DND-41 (cell line): ENCODE data around the gene FHOD3.

ENCODE experiments used
- ATAC-seq: fragments of 200-7000 bp; cut with Tn5 transposase; 3 replicates; pipeline ENCODE4 v1.9.1; 2021; ENCODE audit warnings: low read depth; ENCODE audit not compliant: insufficient read depth
- DNase-seq: peaks from one replicate; pipeline ENCODE4 v3.0.0-alpha.2; 2020
- H2AFZ ChIP-seq: 2 replicates; pipeline ENCODE4 v1.6.0; 2012; ENCODE audit warnings: low read depth, low read length
- H3K27ac ChIP-seq: 2 replicates; pipeline ENCODE4 v1.5.1; 2012; ENCODE audit warnings: low read length, inconsistent platforms
- H3K27me3 ChIP-seq: fragments of 200-600 bp; sonication (generic); 2 replicates; pipeline ENCODE4 v1.6.0; 2012; ENCODE audit warnings: low read length, mild to moderate bottlenecking, inconsistent platforms; ENCODE audit not compliant: insufficient read depth, poor library complexity
- H3K36me3 ChIP-seq: 2 replicates; pipeline ENCODE4 v1.5.1; 2012; ENCODE audit warnings: low read length, inconsistent platforms; ENCODE audit not compliant: insufficient read depth
- H3K4me1 ChIP-seq: 2 replicates; pipeline ENCODE4 v1.5.1; 2012; ENCODE audit warnings: mild to moderate bottlenecking, low read length; ENCODE audit not compliant: insufficient read depth
- H3K4me2 ChIP-seq: 2 replicates; pipeline ENCODE4 v1.6.0; 2012; ENCODE audit warnings: mild to moderate bottlenecking, moderate library complexity, low read length, inconsistent platforms; ENCODE audit not compliant: insufficient read depth
- H3K4me3 ChIP-seq, 2 experiments: fragments of 200-600 bp in 1 of 2; shearing (Covaris generic) in 1 of 2; 2 replicates each; pipeline ENCODE4 v1.5.1; 2012 to 2016; ENCODE audit warnings: inconsistent platforms in 2 of 2, low read length in 2 of 2, mild to moderate bottlenecking in 2 of 2, low read depth in 1 of 2, moderate library complexity in 1 of 2
- H3K79me2 ChIP-seq: 2 replicates; pipeline ENCODE4 v1.6.0; 2012; ENCODE audit warnings: low read length, inconsistent platforms; ENCODE audit not compliant: insufficient read depth
- H3K9ac ChIP-seq: 2 replicates; pipeline ENCODE4 v1.6.0; 2012; ENCODE audit warnings: low read depth, mild to moderate bottlenecking, inconsistent platforms, low read length, moderate library complexity
- H3K9me3 ChIP-seq: 2 replicates; pipeline ENCODE4 v1.5.1; 2012; ENCODE audit warnings: low read length, moderate library complexity, mild to moderate bottlenecking, inconsistent platforms; ENCODE audit not compliant: insufficient read depth, severe bottlenecking
- H4K20me1 ChIP-seq: 2 replicates; pipeline ENCODE4 v1.6.0; 2012; ENCODE audit warnings: low read length; ENCODE audit not compliant: insufficient read depth
- EZH2 ChIP-seq: IDR thresholded peaks from 3 replicates; pipeline ENCODE4 v1.6.1; 2012; ENCODE audit warnings: borderline replicate concordance, low read depth, mild to moderate bottlenecking, moderate library complexity, low read length, inconsistent platforms; ENCODE audit not compliant: severe bottlenecking
- TF ChIP-seq, protein P1 (sequence below): IDR thresholded peaks from 2 replicates; pipeline ENCODE4 v1.5.1; 2012; ENCODE audit warnings: borderline replicate concordance, low read length, moderate library complexity, mild to moderate bottlenecking; ENCODE audit not compliant: poor library complexity, severe bottlenecking; ENCODE audit errors: extremely low read depth

Gene FHOD3

DNA sequence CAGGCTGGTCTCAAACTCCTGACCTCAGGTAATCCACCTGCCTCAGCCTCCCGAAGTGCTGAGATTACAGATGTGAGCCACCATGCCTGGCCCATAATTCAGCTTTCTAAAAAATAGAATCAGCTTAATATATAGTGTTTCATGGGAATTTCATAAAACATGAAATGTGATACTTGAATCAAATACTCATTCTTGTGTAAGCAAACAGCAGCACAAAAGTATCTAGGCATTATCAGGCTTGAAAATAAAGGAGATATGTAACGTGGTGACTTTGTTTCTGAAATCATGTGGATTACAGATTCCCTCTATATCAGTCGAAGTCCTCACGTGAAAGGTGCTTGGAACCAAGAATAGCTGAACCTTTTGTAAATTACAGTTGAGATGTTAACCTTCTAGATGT lies 229.1 kb downstream of the FHOD3 start:
- TF ChIP-seq, protein P1, sequence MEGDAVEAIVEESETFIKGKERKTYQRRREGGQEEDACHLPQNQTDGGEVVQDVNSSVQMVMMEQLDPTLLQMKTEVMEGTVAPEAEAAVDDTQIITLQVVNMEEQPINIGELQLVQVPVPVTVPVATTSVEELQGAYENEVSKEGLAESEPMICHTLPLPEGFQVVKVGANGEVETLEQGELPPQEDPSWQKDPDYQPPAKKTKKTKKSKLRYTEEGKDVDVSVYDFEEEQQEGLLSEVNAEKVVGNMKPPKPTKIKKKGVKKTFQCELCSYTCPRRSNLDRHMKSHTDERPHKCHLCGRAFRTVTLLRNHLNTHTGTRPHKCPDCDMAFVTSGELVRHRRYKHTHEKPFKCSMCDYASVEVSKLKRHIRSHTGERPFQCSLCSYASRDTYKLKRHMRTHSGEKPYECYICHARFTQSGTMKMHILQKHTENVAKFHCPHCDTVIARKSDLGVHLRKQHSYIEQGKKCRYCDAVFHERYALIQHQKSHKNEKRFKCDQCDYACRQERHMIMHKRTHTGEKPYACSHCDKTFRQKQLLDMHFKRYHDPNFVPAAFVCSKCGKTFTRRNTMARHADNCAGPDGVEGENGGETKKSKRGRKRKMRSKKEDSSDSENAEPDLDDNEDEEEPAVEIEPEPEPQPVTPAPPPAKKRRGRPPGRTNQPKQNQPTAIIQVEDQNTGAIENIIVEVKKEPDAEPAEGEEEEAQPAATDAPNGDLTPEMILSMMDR: no peak
- no peak for TF ChIP-seq EZH2
- no peaks in the 10 kb centered on the region for H4K20me1 ChIP-seq
- no peak for ATAC-seq

DNA sequence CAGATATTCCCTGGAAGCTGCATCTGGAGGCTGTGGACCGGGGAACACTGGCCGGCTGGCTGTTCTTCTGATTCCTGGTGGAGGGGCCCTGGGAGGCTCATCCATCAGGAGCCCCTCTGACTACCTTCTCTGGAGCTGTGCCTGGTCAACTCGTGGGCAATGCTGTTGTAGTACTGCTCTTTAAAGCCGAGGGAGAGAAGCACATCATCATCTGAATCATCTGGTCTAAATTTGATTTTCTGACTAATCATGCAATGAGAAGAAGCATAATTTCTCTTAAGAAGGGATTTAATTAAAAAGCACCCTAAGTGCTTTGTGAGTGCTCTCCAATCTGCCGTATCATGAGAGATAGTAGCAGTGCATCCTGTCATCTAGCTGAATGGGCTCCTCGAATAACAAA lies 229.5 kb downstream of the FHOD3 start:
- no peaks in the 10 kb centered on the region for H3K79me2 ChIP-seq
- H3K4me2 ChIP-seq: no peak overlapping the region
- no peak for ATAC-seq
- no peaks in the 10 kb centered on the region for H3K27me3 ChIP-seq
- TF ChIP-seq, protein P1: no peak
- TF ChIP-seq EZH2: no peak
- H4K20me1 ChIP-seq: no peaks in the 10 kb centered on the region
- H3K9ac ChIP-seq: no peak overlapping the region
- no peaks in the 10 kb centered on the region for H3K36me3 ChIP-seq
- H3K4me3 ChIP-seq: no peak overlapping the region
- no peaks in the 10 kb centered on the region for H3K9me3 ChIP-seq
- H2AFZ ChIP-seq: no peak overlapping the region
- DNase-seq: no peak
- H3K27ac ChIP-seq: no peak overlapping the region
- H3K4me1 ChIP-seq: no peaks in the 10 kb centered on the region

More for the DNA sequence above, 229.1 kb downstream of the FHOD3 start:
- H3K4me2 ChIP-seq: no peak overlapping the region
- H3K27ac ChIP-seq: no peak overlapping the region
- no peaks in the 10 kb centered on the region for H3K36me3 ChIP-seq
- no peaks in the 10 kb centered on the region for H3K4me1 ChIP-seq
- no peak overlapping the region for H3K4me3 ChIP-seq
- H3K79me2 ChIP-seq: no peaks in the 10 kb centered on the region
- no peaks in the 10 kb centered on the region for H3K9me3 ChIP-seq
- H2AFZ ChIP-seq: no peak overlapping the region
- no peaks in the 10 kb centered on the region for H3K27me3 ChIP-seq
- H3K9ac ChIP-seq: no peak overlapping the region
- DNase-seq: no peak

DNA sequence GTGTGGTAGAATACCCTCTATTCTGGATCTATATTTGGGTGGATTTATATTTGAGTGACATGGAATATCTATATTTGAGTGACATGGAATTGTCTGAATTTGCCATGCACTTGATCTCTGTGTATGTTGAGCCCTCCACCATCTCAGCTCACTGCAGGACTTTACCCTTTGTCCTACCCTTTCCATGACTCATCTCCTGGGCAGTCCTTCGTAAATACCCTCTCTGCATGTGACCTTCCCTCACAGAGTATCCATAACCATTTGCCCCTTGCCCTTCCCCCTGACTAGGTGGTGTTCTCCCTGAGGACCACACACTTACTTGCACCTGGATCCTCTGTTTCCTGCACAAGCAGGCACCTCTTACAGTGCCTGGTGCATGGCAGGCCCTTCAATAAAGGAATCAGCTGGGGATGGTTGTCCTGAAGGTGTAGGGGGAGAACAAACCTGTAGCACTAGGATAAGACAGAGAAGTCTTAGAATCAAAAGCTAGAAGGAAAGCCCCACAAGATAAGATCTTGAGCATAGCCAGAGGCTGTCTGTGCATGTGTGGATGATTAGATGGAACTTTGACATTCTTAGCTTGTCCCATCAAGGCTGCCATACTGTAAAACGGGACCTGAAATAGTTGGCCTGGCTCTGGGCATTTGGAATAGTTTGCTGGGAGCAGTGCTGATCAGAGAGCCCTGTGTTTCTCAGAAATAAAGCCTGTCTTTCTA lies 230.4 kb downstream of the FHOD3 start:
- Histone ChIP-seq H3K4me3 (no peak overlapping the region), H3K36me3 (no peaks in the 10 kb centered on the region), H3K9me3 (no peaks in the 10 kb centered on the region), H3K27me3 (no peaks in the 10 kb centered on the region), H3K79me2 (no peaks in the 10 kb centered on the region), H4K20me1 (no peaks in the 10 kb centered on the region), H3K4me2 (no peak overlapping the region), H2AFZ (no peak overlapping the region), H3K9ac (no peak overlapping the region), H3K4me1 (no peaks in the 10 kb centered on the region), H3K27ac (no peak overlapping the region)
- TF ChIP-seq, protein P1: no peak
- TF ChIP-seq EZH2: no peak
- no peak for DNase-seq
- no peak for ATAC-seq

DNA sequence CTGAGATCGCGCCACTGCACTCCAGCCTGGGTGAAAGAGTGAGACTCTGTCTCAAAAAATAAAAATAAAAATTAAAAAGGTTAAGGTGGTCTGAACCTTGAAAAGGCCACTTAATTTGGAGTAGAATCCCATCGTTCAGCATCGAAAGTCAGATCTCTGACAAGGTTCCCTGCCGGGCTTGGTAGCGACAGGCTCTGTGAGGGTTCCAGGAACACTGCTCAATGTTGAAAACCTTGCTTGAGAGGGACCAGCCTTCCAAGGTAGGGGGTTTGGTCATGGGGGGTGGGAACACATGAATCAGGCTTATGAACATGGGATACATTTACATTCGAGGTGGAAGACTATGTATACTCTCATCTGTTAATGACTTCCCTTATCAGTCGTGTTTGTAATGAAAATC lies 232.2 kb downstream of the FHOD3 start:
- ATAC-seq: no peak

More for the DNA sequence above, 232.2 kb downstream of the FHOD3 start:
- no peak overlapping the region for H3K4me3 ChIP-seq
- H3K27me3 ChIP-seq: no peaks in the 10 kb centered on the region
- no peak overlapping the region for H3K9ac ChIP-seq
- no peak overlapping the region for H3K4me2 ChIP-seq
- no peaks in the 10 kb centered on the region for H3K79me2 ChIP-seq
- no peaks in the 10 kb centered on the region for H4K20me1 ChIP-seq
- no peak overlapping the region for H3K27ac ChIP-seq
- TF ChIP-seq, protein P1: no peak
- no peak for TF ChIP-seq EZH2
- no peak for DNase-seq
- no peaks in the 10 kb centered on the region for H3K4me1 ChIP-seq
- H2AFZ ChIP-seq: no peak overlapping the region
- H3K9me3 ChIP-seq: no peaks in the 10 kb centered on the region
- H3K36me3 ChIP-seq: no peaks in the 10 kb centered on the region
